ENCODE measurements around the gene HCN3. TPM values are rescaled to one million over a fixed set of nuclear protein-coding genes. Genes with fewer than 3 reads are reported as not detected.
A peak's percentile ranks its signal among the peaks of the same experiment; 100 is the strongest.

HCN3 gene
- total RNA-seq, 1 experiment from 2014 or later, result 7.3 TPM

GRCh38 chr1:155295183-155295941, 18.1 kb downstream of the HCN3 start:
- H3K9me3 Mint-ChIP-seq, result no peaks in the 10 kb centered on the region
- DNase-seq (ENCODE audit: low spot score), result peak; percentile 55
- peak overlapping the region; percentile 78 for H3K4me3 Mint-ChIP-seq
- H3K36me3 Mint-ChIP-seq, result no peaks in the 10 kb centered on the region
- peak; percentile 72 for ATAC-seq
- peaks cover 49% of the 10 kb centered on the region for H3K27me3 Mint-ChIP-seq (ENCODE audit: low read depth)
- TF ChIP-seq NR1H2 (CRISPR knock-in tag; IDR thresholded peaks at IDR 0.05), result no peak
- TF ChIP-seq ZNF512 (CRISPR knock-in tag; IDR thresholded peaks at IDR 0.05; ENCODE audit: borderline replicate concordance), result no peak
- TF ChIP-seq ZNF423 (CRISPR knock-in tag; IDR thresholded peaks at IDR 0.05), result no peak
- 0 out of 2 replicates have a peak, but pooled peaks have one; percentile 42 for TF ChIP-seq NFE2L1 (CRISPR knock-in tag; IDR thresholded peaks at IDR 0.05)
- TF ChIP-seq ETV6 (CRISPR knock-in tag; IDR thresholded peaks at IDR 0.05), result no peak
- peak; percentile 61; the same call in 1 of the 2 replicates for TF ChIP-seq HMGXB4 (CRISPR knock-in tag; IDR thresholded peaks at IDR 0.05)
- no peak for TF ChIP-seq JUN (CRISPR knock-in tag; IDR thresholded peaks at IDR 0.05)
- peaks cover 29% of the 10 kb centered on the region for H3K4me1 Mint-ChIP-seq
- ChIA-PET POLR2A (no interaction called here), CTCF (interaction anchor here (0.6 to 2.4 kb wide), 5 partner anchors 13 to 122 kb away, joined by 3 to 13 read pairs (median 7); partner anchors contain the start of genes FDPS and KRTCAP2)
- no peak overlapping the region for H3K27ac Mint-ChIP-seq

- Mint-ChIP-seq H3K4me3 (peak overlapping the region; percentile 78), H3K36me3 (no peaks in the 10 kb centered on the region), H3K27me3 (ENCODE audit: low read depth) (peaks cover 49% of the 10 kb centered on the region), H3K27ac (no peak overlapping the region), H3K4me1 (peaks cover 29% of the 10 kb centered on the region), H3K9me3 (no peaks in the 10 kb centered on the region)
- ChIA-PET POLR2A (no interaction called here), CTCF (interaction anchor here (1.5 to 2.4 kb wide), 4 partner anchors 12 to 123 kb away, joined by 4 to 13 read pairs (median 8); partner anchors contain the start of genes FDPS and KRTCAP2)
- no peak for TF ChIP-seq ESRRA (CRISPR knock-in tag; IDR thresholded peaks at IDR 0.05; ENCODE audit: borderline replicate concordance)
- ATAC-seq (peak; percentile 24), DNase-seq (ENCODE audit: low spot score) (no peak)
These were observed 18.6 kb downstream of the HCN3 start for GRCh38 chr1:155295942-155296267.

- Mint-ChIP-seq H3K27me3 (ENCODE audit: low read depth) (peaks cover 48% of the 10 kb centered on the region), H3K4me3 (peak overlapping the region; percentile 78), H3K4me1 (peaks cover 34% of the 10 kb centered on the region), H3K27ac (no peak overlapping the region), H3K9me3 (no peaks in the 10 kb centered on the region), H3K36me3 (no peaks in the 10 kb centered on the region)
- TF ChIP-seq ZBTB21 (CRISPR knock-in tag; IDR thresholded peaks at IDR 0.05; ENCODE audit: borderline replicate concordance) (no peak), ZNF396 (CRISPR knock-in tag; IDR thresholded peaks at IDR 0.05; ENCODE audit: borderline replicate concordance) (no peak), ATF2 (CRISPR knock-in tag; IDR thresholded peaks at IDR 0.05; ENCODE audit: borderline replicate concordance, low read depth) (no peak), NR3C1 (CRISPR knock-in tag; conservative IDR thresholded peaks at IDR 0.05; ENCODE audit: low read depth) (no peak), HMGA2 (CRISPR knock-in tag; IDR thresholded peaks at IDR 0.05) (no peak), USF2 (CRISPR knock-in tag; IDR thresholded peaks at IDR 0.05) (no peak), E2F4 (CRISPR knock-in tag; IDR thresholded peaks at IDR 0.05; ENCODE audit: borderline replicate concordance, low read depth) (no peak), FOXP4 (CRISPR knock-in tag; IDR thresholded peaks at IDR 0.05) (no peak)
- ATAC-seq, result no peak
- ChIA-PET POLR2A (no interaction called here), CTCF (interaction anchor here (0.6 to 2.4 kb wide), 4 partner anchors 11 to 296 kb away, joined by 3 to 13 read pairs (median 8); partner anchors contain the start of gene FDPS)
- no peak for DNase-seq (ENCODE audit: low spot score)
These were observed 19.4 kb downstream of the HCN3 start for GRCh38 chr1:155296661-155297060.
